IMR-90 (cell line): ENCODE results near the gene GFY.

ENCODE experiments used
- CEBPB ChIP-seq: IDR thresholded peaks from 2 replicates; pipeline ENCODE4 v1.6.1; 2012; ENCODE audit warnings: low read depth, low read length, improper control_type of control experiment
- CTCF ChIP-seq: conservative IDR thresholded peaks from 2 replicates; pipeline ENCODE4 v1.5.1; 2012; ENCODE audit warnings: mild to moderate bottlenecking, low read depth, low read length, improper control_type of control experiment
- ELK1 ChIP-seq: fragments of 150-350 bp; IDR thresholded peaks from 2 replicates; pipeline ENCODE4 v1.6.1; 2016; ENCODE audit warnings: low read depth, mild to moderate bottlenecking, low read length, moderate library complexity, borderline replicate concordance
- NFE2L2 ChIP-seq: fragments of 150-350 bp; IDR thresholded peaks from 2 replicates; pipeline ENCODE4 v1.6.1; 2016; ENCODE audit warnings: low read depth, mild to moderate bottlenecking, low read length
- POLR2A ChIP-seq: IDR thresholded peaks from 2 replicates; pipeline ENCODE4 v1.6.1; 2012; ENCODE audit warnings: mild to moderate bottlenecking, low read depth, low read length
- RAD21 ChIP-seq: IDR thresholded peaks from 2 replicates; pipeline ENCODE4 v1.6.1; 2012; ENCODE audit warnings: low read length, improper control_type of control experiment
- RCOR1 ChIP-seq: IDR thresholded peaks from 2 replicates; pipeline ENCODE4 v1.6.1; 2012; ENCODE audit warnings: mild to moderate bottlenecking, low read length, improper control_type of control experiment; ENCODE audit not compliant: insufficient replicate concordance
- RFX5 ChIP-seq: IDR thresholded peaks from 2 replicates; pipeline ENCODE4 v1.8.0; 2012; ENCODE audit warnings: low read depth, mild to moderate bottlenecking, low read length, moderate library complexity
- USF2 ChIP-seq: fragments of 150-350 bp; IDR thresholded peaks from 2 replicates; pipeline ENCODE4 v1.6.1; 2017; ENCODE audit warnings: mild to moderate bottlenecking, antibody characterized with exemption, low read length, low read depth

- peak; percentile 97 for TF ChIP-seq CTCF
- TF ChIP-seq USF2: no peak
- TF ChIP-seq ELK1: no peak
- TF ChIP-seq POLR2A: no peak
- TF ChIP-seq RAD21: peak; percentile 69
- no peak for TF ChIP-seq CEBPB
- no peak for TF ChIP-seq RCOR1
- TF ChIP-seq RFX5: 0 out of 2 replicates have a peak, but pooled peaks have one; percentile 5
- no peak for TF ChIP-seq NFE2L2
These were observed 48.8 kb downstream of the GFY start, which contains the start of gene FLT3LG for GRCh38 chr19:49473868-49474541.
